ENCODE results near the gene SART1.

The SART1 gene

DNA sequence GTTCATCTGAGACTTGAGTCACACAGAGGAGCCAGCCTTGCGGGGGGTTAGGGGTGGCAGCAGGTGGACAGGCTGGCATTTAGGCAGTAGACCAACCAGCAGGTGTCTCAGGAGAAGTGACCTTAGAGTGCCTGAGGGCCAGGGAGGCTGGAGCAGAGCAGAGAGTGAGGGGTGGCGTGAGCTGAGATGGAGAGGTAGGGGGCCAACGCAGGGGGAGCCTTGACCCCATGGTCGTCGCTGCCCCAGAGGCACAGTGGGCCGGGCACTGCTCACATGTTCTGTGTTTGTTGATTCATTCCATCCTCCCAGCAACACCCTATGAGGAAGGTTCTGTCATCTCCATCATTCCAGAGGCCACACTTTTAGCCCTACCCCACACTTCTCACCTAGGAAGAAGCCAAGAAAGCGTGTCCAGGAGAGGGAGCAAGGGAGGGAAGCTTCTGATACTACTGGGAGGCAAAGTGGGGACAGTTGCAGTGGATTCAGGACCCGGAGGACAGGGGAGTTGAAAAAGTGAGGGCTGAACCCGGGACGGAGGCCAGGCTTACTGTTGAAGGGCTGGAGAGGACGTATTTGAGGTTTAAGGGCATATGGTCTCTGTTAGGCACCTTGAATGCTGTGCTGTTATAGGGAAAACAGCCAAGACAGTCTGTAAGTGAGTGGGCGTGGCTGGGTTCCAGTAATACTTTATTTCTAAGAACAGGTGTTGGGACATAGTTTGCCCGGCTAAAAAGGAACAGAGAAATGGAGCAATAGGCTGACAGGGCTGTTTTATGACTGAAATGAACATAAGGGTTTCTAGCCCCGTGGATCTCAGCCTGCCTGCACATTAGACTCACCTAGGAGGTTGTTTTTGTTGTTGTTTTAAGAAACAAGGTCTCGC is 7.3 kb downstream of the SART1 start:
- no peaks in the 10 kb centered on the region for H3K4me1 ChIP-seq (ENCODE audit: insufficient read depth, low read length)
- no peaks in the 10 kb centered on the region for H3K9me3 ChIP-seq (ENCODE audit: insufficient read depth, low read depth, low read length)
- H3K27ac ChIP-seq (ENCODE audit: low read length), result no peak overlapping the region

DNA sequence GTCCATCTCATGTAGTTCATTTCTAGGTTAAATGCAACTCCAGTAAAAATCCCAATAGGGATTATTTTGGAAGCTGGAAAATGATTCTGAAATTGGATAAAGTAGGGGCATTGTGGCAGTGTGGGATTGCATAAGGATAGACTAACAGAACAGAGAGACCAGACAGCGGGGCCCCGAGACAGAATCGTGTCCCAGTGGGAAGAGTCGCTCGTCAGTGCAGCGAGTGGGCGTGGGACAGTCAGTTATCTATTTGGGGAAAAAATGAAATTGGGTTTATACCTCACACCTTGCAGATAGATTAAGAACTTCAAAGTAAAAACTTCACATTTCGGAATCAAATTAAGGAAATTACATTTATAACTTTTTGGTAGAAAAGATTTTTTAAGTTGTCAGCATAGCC is 10.6 kb downstream of the SART1 start:
- Histone ChIP-seq H3K27ac (ENCODE audit: low read length) (no peak overlapping the region), H3K27me3 (ENCODE audit: insufficient read depth, low read length) (no peaks in the 10 kb centered on the region), H3K9ac (ENCODE audit: low read depth, low read length) (no peak overlapping the region), H3K4me1 (ENCODE audit: insufficient read depth, low read length) (no peaks in the 10 kb centered on the region), H3K9me3 (ENCODE audit: insufficient read depth, low read depth, low read length) (no peaks in the 10 kb centered on the region), H3K36me3 (ENCODE audit: insufficient read depth, low read depth, low read length) (peaks cover 55% of the 10 kb centered on the region), H3K4me3 (ENCODE audit: low read length) (no peak overlapping the region)

More for the DNA sequence above, 7.3 kb downstream of the SART1 start:
- Histone ChIP-seq H3K4me3 (ENCODE audit: low read length) (no peak overlapping the region), H3K9ac (ENCODE audit: low read depth, low read length) (no peak overlapping the region), H3K27me3 (ENCODE audit: insufficient read depth, low read length) (no peaks in the 10 kb centered on the region), H3K36me3 (ENCODE audit: insufficient read depth, low read depth, low read length) (peaks cover 84% of the 10 kb centered on the region)

DNA sequence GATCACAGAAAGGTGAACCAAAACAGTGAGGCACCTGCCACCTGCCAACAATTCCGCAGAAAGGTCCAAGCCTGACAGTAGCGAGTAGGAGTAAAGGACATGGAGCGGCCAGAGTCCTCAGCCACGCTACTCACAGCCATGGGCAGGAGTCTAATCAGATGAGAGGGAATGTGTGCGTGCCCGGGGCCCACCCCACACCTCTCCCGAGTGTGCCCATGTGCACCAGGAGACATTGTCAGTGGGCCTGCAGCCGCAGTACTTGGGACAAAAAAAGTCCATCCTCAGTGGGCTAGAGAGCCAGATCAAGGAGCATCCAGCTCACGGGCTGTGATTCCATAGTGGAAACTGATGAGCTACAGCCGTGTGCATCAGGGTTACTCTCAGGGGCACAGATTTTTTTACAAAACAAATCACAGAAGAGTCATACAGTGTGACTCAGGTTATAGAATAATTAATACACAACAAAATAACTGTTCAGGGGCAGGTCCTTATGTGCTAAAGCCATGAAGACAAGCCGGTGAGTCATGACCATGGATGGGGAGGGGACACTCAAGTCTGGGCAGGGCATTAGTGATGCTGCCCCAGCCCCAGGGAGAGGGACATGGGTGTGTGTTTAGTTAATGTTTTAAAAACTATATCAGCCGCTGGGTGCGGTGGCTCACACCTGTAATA is 12.0 kb downstream of the SART1 start:
- Histone ChIP-seq H3K27me3 (ENCODE audit: insufficient read depth, low read length) (no peaks in the 10 kb centered on the region), H3K4me1 (ENCODE audit: insufficient read depth, low read length) (no peaks in the 10 kb centered on the region), H3K9ac (ENCODE audit: low read depth, low read length) (no peak overlapping the region), H3K27ac (ENCODE audit: low read length) (no peak overlapping the region), H3K36me3 (ENCODE audit: insufficient read depth, low read depth, low read length) (peaks cover 55% of the 10 kb centered on the region), H3K4me3 (ENCODE audit: low read length) (no peak overlapping the region), H3K9me3 (ENCODE audit: insufficient read depth, low read depth, low read length) (no peaks in the 10 kb centered on the region)

DNA sequence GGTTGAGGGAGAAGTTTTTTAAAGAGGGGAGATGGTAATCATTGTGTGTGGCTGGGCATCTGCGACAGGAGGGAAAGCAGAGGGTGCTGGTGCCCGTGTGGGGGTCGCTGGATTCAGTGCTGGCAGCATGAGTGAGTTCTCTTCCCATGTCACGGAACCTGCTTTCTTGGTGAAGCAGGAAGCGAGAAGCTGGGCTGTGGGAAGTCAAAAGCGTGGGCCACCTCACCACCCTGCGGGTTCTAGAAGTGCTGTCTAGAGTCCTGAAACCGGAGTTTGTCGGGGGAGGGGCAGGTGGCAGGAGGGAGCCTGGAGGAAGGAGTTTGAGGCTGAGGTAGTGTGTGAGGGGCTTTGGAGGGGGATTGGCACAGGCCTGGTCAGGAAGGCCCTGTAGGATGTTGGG is 14.2 kb downstream of the SART1 start:
- no peak overlapping the region for H3K27ac ChIP-seq (ENCODE audit: low read length)
- H3K36me3 ChIP-seq (ENCODE audit: insufficient read depth, low read depth, low read length), result peaks cover 46% of the 10 kb centered on the region
- H3K4me1 ChIP-seq (ENCODE audit: insufficient read depth, low read length), result no peaks in the 10 kb centered on the region
- no peaks in the 10 kb centered on the region for H3K9me3 ChIP-seq (ENCODE audit: insufficient read depth, low read depth, low read length)
- no peak overlapping the region for H3K9ac ChIP-seq (ENCODE audit: low read depth, low read length)
- no peaks in the 10 kb centered on the region for H3K27me3 ChIP-seq (ENCODE audit: insufficient read depth, low read length)
- H3K4me3 ChIP-seq (ENCODE audit: low read length), result no peak overlapping the region

DNA sequence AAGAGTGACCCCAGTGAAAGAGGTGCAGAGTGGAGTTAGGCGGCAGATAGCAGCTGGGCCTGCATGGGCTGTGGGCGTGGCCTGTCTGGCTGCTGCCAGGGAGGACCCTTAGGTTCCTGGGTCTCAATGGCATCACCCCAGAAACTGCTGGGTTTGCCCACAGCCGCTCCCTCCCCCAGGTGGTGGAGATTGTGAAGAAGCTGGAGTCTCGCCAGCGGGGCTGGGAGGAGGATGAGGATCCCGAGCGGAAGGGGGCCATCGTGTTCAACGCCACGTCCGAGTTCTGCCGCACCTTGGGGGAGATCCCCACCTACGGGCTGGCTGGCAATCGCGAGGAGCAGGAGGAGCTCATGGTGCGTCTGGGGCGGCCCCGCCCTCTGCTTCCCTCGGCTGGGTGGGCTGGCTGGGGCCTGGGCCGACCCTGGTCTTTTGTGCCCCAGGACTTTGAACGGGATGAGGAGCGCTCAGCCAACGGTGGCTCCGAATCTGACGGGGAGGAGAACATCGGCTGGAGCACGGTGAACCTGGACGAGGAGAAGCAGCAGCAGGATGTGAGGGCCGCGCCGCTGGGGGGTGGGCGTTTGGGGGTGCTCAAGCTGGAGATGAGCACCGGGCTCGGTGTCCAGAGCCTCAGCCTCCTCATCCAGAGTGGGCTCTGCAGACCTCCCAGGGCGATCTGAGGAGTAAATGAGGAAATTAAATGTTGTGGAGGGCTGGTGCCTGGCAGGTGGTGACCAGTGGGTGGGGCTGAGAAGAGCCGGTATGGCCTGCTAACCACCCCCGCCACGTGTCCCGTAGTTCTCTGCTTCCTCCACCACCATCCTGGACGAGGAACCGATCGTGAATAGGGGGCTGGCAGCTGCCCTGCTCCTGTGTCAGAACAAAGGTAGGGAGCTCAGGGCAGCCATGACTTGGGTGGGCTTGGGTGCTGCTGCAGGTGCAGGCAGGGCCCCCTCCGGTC is 15.0 kb downstream of the SART1 start:
- Histone ChIP-seq H3K4me3 (ENCODE audit: low read length) (no peak overlapping the region), H3K4me1 (ENCODE audit: insufficient read depth, low read length) (no peaks in the 10 kb centered on the region), H3K36me3 (ENCODE audit: insufficient read depth, low read depth, low read length) (peaks cover 46% of the 10 kb centered on the region), H3K9ac (ENCODE audit: low read depth, low read length) (no peak overlapping the region), H3K27me3 (ENCODE audit: insufficient read depth, low read length) (no peaks in the 10 kb centered on the region), H3K27ac (ENCODE audit: low read length) (no peak overlapping the region), H3K9me3 (ENCODE audit: insufficient read depth, low read depth, low read length) (no peaks in the 10 kb centered on the region)

DNA sequence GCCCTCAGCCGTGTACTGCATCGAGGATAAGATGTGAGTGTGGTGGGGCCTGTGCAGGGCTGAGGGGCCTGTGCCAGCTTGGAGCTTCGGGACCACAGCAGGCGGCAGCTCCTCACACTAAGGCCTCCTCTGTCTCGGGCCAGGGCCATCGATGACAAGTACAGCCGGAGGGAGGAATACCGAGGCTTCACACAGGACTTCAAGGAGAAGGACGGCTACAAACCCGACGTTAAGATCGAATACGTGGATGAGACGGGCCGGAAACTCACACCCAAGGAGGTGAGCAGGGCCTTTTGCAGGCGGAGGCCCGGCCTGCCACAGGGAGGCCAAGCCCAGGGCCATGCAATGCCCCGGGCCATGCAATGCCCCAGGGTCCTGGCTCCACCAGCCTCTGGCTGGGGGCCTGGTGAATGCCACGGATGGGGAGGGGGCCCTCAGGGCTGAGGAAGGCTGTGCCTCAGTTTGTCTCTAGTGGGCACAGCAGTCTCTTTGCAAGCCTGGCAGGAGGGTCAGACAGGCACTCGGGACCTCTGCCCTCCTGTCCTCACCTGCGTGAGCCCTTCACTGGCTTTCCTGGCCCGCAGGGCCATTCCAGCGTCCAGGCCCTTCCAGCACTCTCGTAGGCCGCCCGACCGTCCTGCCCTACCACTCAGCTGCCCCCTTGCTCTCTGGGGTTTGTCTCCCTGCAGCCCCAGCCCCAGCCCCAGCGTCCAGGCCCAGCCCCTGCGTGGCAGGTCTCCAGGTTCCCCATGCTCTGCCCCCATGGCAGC is 16.3 kb downstream of the SART1 start:
- no peaks in the 10 kb centered on the region for H3K9me3 ChIP-seq (ENCODE audit: insufficient read depth, low read depth, low read length)
- H3K27me3 ChIP-seq (ENCODE audit: insufficient read depth, low read length), result no peaks in the 10 kb centered on the region
- peaks cover 37% of the 10 kb centered on the region for H3K36me3 ChIP-seq (ENCODE audit: insufficient read depth, low read depth, low read length)
- no peak overlapping the region for H3K4me3 ChIP-seq (ENCODE audit: low read length)
- no peaks in the 10 kb centered on the region for H3K4me1 ChIP-seq (ENCODE audit: insufficient read depth, low read length)
- H3K27ac ChIP-seq (ENCODE audit: low read length), result no peak overlapping the region
- no peak overlapping the region for H3K9ac ChIP-seq (ENCODE audit: low read depth, low read length)

DNA sequence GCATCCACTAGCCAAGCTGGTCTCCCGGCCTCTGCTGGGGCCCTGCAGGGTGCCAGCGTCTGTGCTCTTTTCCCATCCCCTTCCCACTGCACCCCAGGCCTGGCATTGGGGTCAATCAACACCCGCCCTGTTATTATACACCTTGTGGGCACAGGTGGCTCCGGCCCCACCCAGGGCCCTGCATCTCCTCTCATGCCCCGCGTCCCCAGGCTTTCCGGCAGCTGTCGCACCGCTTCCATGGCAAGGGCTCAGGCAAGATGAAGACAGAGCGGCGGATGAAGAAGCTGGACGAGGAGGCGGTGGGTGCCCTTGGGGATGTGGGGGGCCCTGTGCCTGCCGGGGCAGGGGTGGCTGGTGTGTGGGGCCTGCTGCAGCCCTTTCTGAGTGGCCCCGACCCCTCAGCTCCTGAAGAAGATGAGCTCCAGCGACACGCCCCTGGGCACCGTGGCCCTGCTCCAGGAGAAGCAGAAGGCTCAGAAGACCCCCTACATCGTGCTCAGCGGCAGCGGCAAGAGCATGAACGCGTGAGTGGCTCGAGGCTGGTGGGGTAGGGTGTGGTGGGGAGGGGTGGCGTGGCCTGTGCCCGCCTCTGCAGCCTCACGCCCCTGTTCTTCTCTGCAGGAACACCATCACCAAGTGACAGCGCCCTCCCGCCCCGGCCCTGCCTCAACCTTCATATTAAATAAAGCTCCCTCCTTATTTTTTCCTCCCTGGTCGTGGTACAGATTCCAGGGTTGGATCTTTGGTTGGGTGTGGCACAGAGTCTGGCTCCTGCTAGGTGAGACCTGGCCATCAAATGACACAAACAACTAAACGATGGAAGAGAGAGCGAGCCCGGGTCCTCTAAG is 17.1 kb downstream of the SART1 start:
- Histone ChIP-seq H3K4me3 (ENCODE audit: low read length) (no peak overlapping the region), H3K27me3 (ENCODE audit: insufficient read depth, low read length) (no peaks in the 10 kb centered on the region), H3K9ac (ENCODE audit: low read depth, low read length) (no peak overlapping the region), H3K4me1 (ENCODE audit: insufficient read depth, low read length) (no peaks in the 10 kb centered on the region), H3K9me3 (ENCODE audit: insufficient read depth, low read depth, low read length) (no peaks in the 10 kb centered on the region), H3K36me3 (ENCODE audit: insufficient read depth, low read depth, low read length) (peaks cover 30% of the 10 kb centered on the region), H3K27ac (ENCODE audit: low read length) (no peak overlapping the region)

DNA sequence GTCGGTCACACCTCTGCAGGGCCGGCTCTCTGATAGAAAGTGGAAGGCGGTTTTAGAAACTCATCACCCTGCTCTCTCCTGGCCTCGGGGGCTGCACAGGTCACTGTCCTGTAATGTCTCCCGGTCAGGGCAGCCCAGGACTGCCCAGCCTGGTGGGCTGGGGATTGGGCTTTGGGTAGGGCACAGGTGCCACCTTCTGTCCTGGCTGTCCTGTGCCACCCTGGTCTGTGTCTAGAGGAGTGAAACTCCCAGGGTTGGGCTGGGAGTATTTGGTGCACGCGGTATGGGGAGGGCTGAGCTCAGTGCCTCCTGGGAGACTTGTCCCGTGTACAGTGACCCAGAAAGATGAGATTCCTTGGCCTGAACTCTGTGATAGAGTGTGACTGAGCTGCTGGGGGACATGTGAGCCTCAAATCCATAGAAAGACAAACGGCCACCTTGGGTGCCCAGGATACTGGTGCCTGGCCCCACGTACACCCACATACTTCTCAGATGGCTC is 17.8 kb downstream of the SART1 start:
- Histone ChIP-seq H3K36me3 (ENCODE audit: insufficient read depth, low read depth, low read length) (peaks cover 27% of the 10 kb centered on the region), H3K9ac (ENCODE audit: low read depth, low read length) (no peak overlapping the region)

DNA sequence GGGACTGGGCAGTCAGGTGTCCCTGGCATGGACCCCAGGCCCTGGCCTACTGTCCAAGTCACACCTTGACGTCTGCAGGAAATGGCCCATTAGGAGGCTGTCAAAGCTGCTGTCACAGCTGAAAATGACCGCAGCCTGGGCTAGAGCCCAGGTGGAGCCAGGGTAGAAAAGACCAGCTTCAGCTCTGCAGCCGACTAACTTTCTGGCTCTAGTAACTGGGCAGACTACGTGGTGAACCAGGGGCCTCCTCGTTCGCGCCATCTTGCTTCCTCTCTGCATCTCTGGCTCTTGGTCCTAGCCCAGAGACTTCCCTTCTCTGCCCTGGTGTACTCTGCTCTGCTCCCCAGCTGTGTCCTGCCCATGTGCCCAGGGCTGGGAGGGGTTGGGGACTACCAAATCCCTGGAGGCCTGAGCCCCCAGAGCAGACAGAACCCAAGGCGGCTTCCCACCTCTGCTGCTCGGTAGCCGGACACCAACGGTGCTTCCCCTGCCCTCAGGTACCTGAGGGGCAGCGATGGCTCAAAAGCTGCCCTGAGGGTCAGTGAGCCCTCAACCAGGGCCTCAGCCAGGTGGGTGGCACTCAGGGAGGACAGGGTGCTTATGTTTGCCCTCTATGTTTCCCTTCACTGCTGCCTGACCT is 19.7 kb downstream of the SART1 start:
- Histone ChIP-seq H3K9me3 (ENCODE audit: insufficient read depth, low read depth, low read length) (no peaks in the 10 kb centered on the region), H3K27ac (ENCODE audit: low read length) (no peak overlapping the region), H3K9ac (ENCODE audit: low read depth, low read length) (no peak overlapping the region), H3K27me3 (ENCODE audit: insufficient read depth, low read length) (no peaks in the 10 kb centered on the region), H3K4me3 (ENCODE audit: low read length) (no peak overlapping the region), H3K4me1 (ENCODE audit: insufficient read depth, low read length) (no peaks in the 10 kb centered on the region), H3K36me3 (ENCODE audit: insufficient read depth, low read depth, low read length) (peaks cover 27% of the 10 kb centered on the region)

More for the DNA sequence above, 17.8 kb downstream of the SART1 start:
- Histone ChIP-seq H3K9me3 (ENCODE audit: insufficient read depth, low read depth, low read length) (no peaks in the 10 kb centered on the region), H3K4me1 (ENCODE audit: insufficient read depth, low read length) (no peaks in the 10 kb centered on the region), H3K27ac (ENCODE audit: low read length) (no peak overlapping the region), H3K4me3 (ENCODE audit: low read length) (no peak overlapping the region), H3K27me3 (ENCODE audit: insufficient read depth, low read length) (no peaks in the 10 kb centered on the region)
